ENCODE data around the gene UBL7. TPM values are rescaled to one million over a fixed set of nuclear protein-coding genes. Genes with fewer than 3 reads are reported as not detected.

The UBL7 gene
- total RNA-seq, 1 experiment from 2014 or later: 54.5 TPM

DNA sequence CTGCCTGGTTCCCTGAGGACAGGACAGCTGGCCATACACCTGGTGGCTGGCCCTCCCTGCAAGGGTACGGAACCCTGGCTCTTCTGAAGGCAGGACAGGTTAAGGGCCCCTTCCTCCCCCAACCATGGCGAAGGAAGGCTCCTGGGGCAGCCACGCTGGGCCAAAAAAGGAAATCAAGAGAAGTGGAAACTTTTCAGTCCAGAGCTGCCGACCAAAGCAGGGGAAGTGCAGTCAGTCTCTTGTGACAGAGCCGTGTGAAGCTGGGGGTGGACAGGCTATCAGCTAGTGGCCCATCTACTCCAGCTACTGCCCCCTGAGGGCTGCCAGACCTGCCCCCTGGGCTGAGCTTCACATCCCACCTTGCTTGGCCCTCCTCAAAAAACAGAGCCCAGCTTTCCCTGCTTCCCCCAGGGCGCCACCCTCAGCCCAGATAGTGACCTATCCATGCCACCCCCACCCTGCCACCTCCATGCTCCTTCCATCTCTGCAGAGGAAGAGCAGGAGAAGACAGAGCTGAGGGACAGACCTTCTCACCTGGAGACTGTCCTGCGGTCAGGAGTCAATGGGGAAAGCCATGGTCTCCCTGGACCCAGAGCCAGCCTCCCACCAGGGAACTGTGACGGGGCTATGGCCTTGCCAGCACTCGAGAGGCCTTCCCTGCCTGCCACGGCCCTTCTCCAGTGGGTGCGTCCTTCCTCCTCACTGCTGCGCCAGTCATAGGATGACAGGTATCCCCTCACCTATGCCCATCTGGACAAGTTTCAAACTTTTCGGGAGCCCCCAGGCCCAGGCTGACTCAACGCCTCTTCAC lies 31.8 kb downstream of the UBL7 start:
- Histone ChIP-seq H3K9me3 (replicated peaks) (peaks cover 6% of the 10 kb centered on the region), H3K4me1 (replicated peaks) (peaks cover 20% of the 10 kb centered on the region), H3K27ac (no peak overlapping the region), H3K4me3 (no peak overlapping the region), H3K36me3 (peaks cover 5% of the 10 kb centered on the region), H3K27me3 (replicated peaks) (no peaks in the 10 kb centered on the region; the same call in 1 of the 2 replicates)
- no peak for DNase-seq (ENCODE audit: low read depth in 1 of 2, low spot score in 2 of 2)

DNA sequence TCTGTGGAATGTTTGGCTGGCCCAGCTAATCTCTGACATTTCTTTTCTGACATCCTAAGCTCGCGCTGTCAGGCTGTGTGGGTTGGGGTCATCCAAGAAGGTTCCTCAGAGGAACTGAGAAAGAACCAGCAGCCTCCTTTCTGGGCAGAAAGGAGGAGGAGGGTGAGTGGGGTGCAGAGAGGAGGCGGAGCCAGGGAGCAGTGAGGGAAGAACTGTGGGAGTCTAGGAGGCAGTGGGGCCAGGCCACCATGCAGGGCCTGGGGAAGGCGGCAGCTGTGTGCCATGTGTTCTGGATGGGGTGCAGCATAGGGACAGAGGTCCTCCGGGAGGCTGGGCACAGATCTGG lies 32.5 kb downstream of the UBL7 start:
- no peak for DNase-seq (ENCODE audit: low read depth in 1 of 2, low spot score in 2 of 2)
- H3K36me3 ChIP-seq: peaks cover 2% of the 10 kb centered on the region
- peaks cover 21% of the 10 kb centered on the region for H3K4me1 ChIP-seq (replicated peaks)
- H3K27ac ChIP-seq: no peak overlapping the region
- no peaks in the 10 kb centered on the region; the same call in 1 of the 2 replicates for H3K27me3 ChIP-seq (replicated peaks)
- H3K9me3 ChIP-seq (replicated peaks): peaks cover 2% of the 10 kb centered on the region
- no peak overlapping the region for H3K4me3 ChIP-seq

DNA sequence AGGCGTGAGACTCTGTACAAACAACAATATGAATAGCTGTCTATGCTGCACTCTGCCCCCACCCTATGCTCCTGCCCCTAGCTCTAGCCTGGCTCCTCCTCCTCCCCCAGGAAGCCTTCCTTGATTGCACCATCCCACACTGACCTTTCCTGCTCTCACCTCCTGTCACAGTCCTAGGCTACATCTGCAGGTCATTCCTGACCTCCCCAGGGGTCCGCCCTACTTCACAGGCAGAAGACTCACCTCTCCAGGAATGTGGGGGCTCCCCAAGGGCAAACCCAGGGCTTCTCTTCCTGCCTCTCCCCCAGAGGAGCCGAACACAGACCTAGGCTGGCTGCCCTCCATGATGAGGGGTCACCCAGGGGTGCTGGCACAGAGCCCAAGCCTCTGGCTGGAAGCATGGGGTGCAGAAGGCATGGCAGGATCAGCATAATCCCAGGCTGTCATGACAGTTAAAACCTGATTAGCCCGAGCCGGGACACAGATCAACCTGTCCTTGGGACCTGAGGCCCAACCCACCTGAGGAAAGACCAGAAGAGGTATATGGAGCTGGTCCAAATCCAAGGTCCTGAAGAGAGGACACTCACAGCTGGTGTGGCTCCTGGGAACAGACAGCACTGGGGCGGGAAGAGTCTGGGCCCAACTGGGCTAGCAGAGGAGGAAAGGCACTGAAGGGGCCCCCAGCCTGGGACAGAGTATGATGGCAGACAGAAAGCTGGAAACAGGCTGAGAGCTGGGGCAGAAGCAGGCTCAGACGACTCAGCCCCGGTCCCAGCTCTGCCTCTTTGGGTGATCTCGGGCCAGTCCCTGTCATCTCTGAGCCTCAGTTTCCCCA lies 33.1 kb downstream of the UBL7 start:
- Histone ChIP-seq H3K4me3 (no peak overlapping the region), H3K36me3 (no peaks in the 10 kb centered on the region; the same call in 1 of the 2 replicates), H3K27me3 (replicated peaks) (no peaks in the 10 kb centered on the region), H3K4me1 (replicated peaks) (peaks cover 23% of the 10 kb centered on the region), H3K9me3 (replicated peaks) (no peaks in the 10 kb centered on the region), H3K27ac (no peak overlapping the region)
- no peak for DNase-seq (ENCODE audit: low read depth in 1 of 2, low spot score in 2 of 2)

DNA sequence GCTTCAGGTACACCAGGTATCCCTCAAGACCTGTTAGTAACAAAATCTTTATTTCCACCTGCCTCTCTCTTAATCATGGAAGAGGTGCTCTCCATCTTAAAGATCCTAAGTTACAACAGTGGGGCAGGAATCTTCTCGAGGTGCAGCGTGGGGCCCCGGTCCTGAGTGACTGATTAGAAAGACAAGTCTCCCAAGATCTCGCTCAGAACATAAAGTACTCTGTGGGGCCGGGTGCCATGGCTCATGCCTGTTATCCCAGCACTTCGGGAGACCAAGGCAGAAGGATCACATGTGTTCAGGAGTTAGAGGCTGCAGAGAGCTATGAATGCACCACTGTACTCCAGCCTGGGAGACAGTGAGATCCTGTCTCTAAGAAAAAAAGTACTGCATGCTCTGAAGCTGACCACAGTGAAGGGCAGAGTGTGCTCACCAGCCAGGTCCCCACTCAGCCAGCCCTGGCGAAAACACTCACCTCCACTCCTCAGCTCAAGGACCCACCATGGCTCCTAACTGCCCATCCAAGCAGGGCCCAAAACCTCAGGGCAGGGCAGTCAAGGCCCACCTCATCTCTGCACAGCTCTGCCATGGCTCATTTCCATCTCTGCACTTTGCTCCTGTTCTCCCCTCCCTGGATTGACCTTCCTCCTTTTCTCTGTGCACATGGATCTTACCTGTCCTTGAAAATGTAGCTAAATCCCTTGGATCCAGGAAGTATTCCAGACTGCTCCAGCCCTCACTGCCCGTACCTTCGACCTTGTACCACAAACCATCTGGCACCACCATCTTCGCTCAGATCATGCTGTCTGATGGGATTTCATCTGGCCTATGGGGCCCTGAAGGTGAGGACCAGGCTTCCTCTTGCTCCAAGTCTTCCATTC lies 34.3 kb downstream of the UBL7 start:
- H3K4me3 ChIP-seq: no peak overlapping the region
- peaks cover 32% of the 10 kb centered on the region for H3K4me1 ChIP-seq (replicated peaks)
- no peak overlapping the region for H3K27ac ChIP-seq
- H3K9me3 ChIP-seq (replicated peaks): no peaks in the 10 kb centered on the region
- no peaks in the 10 kb centered on the region; the same call in 1 of the 2 replicates for H3K36me3 ChIP-seq
- DNase-seq (ENCODE audit: low read depth in 1 of 2, low spot score in 2 of 2): no peak
- H3K27me3 ChIP-seq (replicated peaks): no peaks in the 10 kb centered on the region

DNA sequence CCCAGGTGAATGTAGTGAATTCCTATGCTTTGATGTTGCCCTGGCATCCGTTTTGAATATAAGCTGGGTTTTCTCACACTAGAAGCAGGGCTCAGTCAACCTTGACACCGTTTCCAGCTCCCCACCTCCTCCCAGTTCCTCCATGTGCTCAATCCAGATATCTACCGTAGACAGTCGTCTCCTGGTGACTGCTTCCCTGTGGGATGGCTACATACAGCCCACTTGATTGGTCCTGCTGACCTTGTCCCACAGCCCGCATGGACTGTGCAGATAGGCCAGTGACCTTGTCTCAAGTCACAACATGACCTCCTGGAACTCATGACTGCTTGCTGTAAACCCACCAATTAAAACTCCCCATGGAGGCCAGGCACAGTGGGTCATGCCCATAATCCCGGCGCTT lies 35.3 kb downstream of the UBL7 start:
- H3K4me1 ChIP-seq (replicated peaks): peaks cover 39% of the 10 kb centered on the region
- no peaks in the 10 kb centered on the region; the same call in 1 of the 2 replicates for H3K36me3 ChIP-seq
- DNase-seq (ENCODE audit: low read depth in 1 of 2, low spot score in 2 of 2): no peak
- H3K9me3 ChIP-seq (replicated peaks): no peaks in the 10 kb centered on the region
- no peak overlapping the region for H3K4me3 ChIP-seq
- no peaks in the 10 kb centered on the region for H3K27me3 ChIP-seq (replicated peaks)
- no peak overlapping the region for H3K27ac ChIP-seq

DNA sequence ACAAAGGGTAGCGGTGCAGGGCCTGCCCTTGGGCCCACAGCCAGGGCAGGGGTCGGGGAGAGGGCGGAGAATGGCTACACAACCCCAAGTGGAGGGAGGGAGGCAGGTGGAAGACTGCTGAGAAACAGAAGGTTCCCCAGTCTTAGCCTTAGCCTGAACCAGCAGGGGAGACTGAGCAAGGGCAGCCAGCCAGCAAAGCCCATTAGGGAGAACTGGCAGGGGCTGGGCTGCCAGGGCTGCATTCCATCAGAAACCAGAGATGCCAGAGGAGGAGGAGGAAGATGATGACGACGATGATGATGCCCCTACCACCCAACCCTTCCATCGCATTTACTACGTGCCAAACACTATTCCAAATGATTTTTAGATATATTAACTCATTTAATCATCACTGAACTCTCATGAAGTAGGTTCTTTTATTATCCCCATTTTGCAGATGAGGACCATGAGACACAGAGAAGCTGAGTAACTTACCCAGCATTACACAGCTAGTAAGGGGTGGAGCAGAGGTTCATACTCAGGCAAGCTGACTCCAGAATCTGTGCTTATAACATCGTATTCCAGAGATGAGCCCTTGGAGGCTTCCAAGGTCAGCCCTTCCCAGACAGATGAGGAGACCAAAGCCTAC lies 35.9 kb downstream of the UBL7 start:
- Histone ChIP-seq H3K9me3 (replicated peaks) (no peaks in the 10 kb centered on the region), H3K4me1 (replicated peaks) (peaks cover 43% of the 10 kb centered on the region), H3K27ac (no peak overlapping the region), H3K36me3 (no peaks in the 10 kb centered on the region; the same call in 1 of the 2 replicates), H3K27me3 (replicated peaks) (no peaks in the 10 kb centered on the region), H3K4me3 (no peak overlapping the region)
- DNase-seq (ENCODE audit: low read depth in 1 of 2, low spot score in 2 of 2): no peak

DNA sequence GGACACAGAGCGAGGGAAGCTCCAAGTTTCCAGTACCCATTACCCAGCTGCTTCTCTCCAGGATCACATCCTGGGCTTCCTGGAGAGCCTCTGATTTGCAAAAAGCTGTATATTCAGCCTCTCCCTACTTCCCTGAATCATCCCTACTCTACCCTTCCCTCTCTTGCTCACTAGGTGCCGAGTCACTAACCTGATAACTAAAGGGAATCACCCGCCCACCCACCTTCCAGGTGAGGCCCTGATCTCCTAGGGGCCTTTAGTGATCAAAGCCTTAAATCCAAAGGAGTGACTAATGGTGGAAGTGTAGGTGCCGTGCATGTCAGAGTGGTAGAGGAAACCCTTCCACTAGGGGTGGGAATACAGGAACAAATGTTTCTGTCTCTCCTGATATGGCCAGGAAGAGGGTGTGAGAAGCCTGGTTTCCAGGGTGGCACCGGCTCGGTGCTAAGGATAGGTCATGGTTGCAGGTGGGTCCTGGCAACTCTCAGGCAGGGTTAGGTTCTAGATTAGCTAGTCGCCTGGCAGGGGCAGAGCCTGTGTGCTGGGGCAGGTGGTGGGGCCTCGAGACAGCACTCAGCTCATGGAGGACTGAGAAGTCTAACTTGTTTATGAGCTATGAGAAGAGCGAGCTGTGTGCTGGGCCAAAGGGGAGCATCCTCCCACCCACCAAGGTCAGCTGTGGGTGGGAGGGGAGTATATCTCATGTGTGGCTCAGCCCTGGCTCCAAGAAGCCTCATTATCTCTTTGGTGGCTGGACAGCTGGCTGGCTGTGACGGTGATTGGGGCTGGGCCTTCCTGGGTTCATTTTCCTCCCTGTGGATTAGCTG lies 37.3 kb downstream of the UBL7 start:
- Histone ChIP-seq H3K36me3 (no peaks in the 10 kb centered on the region; the same call in 1 of the 2 replicates), H3K4me1 (replicated peaks) (peaks cover 55% of the 10 kb centered on the region), H3K4me3 (no peak overlapping the region), H3K27ac (peak overlapping the region; percentile 40), H3K9me3 (replicated peaks) (no peaks in the 10 kb centered on the region), H3K27me3 (replicated peaks) (no peaks in the 10 kb centered on the region)
- no peak for DNase-seq (ENCODE audit: low read depth in 1 of 2, low spot score in 2 of 2)

DNA sequence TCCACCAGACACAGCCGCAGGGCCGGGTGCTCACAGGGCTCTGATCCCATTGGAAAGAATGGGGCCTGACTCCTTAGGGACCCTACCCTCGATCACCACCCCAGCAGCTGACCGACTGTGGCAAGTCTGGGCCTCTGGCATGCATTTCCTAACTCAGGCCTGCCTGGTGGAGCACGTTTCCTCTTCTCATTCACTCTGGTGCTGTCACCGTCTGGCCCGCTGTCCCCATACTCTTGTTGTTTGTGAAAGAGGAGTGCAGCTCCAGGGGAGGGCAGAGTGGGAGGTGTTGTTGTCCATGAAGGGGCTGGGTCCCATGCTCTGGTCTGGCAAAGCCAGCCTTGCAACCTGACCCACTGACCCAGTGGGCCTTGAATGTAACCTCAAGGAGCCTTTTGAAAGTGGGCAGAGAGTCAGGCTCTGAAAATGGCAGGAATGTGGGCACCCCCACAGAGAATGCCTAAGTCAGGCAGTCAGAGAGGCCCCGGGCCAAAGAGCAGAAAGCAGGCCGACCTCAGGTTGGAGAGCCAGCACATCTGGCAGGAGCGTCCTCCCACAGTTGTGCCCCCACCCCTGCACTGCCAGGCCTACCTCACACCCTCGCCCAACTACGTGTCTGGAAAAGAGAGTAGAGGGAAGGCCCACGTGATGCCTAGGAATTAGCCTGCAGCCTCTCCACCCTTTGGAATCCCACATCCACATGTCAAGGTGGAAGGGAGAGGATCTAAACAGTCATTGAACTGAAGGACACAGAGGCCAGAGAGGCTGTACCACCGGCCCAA lies 38.1 kb downstream of the UBL7 start:
- no peaks in the 10 kb centered on the region for H3K27me3 ChIP-seq (replicated peaks)
- peaks cover 58% of the 10 kb centered on the region for H3K4me1 ChIP-seq (replicated peaks)
- H3K9me3 ChIP-seq (replicated peaks): no peaks in the 10 kb centered on the region
- peak; percentile 79 to 84 for DNase-seq (ENCODE audit: low read depth in 1 of 2, low spot score in 2 of 2)
- peak overlapping the region; percentile 40 for H3K27ac ChIP-seq
- H3K4me3 ChIP-seq: no peak overlapping the region
- H3K36me3 ChIP-seq: no peaks in the 10 kb centered on the region; the same call in 1 of the 2 replicates

DNA sequence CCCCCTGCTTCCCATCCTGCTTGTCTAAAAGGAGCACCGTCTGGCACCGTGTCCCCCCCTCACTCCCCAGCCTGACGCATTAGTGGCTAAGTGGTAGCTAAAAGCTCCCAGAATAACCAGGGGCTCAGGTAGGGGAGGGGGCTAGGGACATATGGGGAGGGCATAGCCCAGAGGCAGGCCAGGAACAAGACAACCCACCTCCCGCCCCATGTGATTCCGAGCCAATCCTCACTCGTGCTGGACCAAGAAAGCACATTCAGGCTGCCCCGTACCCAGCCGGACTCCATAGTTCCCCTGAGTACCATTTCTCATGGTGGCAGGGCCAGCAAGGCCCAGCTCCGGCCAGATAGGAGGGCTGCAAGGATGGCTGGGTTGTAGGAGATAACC lies 38.7 kb downstream of the UBL7 start:
- Histone ChIP-seq H3K27me3 (replicated peaks) (no peaks in the 10 kb centered on the region), H3K36me3 (no peaks in the 10 kb centered on the region; the same call in 1 of the 2 replicates), H3K4me3 (no peak overlapping the region), H3K27ac (peak overlapping the region; percentile 40), H3K9me3 (replicated peaks) (no peaks in the 10 kb centered on the region), H3K4me1 (replicated peaks) (peaks cover 63% of the 10 kb centered on the region)
- DNase-seq (ENCODE audit: low read depth in 1 of 2, low spot score in 2 of 2): no peak

DNA sequence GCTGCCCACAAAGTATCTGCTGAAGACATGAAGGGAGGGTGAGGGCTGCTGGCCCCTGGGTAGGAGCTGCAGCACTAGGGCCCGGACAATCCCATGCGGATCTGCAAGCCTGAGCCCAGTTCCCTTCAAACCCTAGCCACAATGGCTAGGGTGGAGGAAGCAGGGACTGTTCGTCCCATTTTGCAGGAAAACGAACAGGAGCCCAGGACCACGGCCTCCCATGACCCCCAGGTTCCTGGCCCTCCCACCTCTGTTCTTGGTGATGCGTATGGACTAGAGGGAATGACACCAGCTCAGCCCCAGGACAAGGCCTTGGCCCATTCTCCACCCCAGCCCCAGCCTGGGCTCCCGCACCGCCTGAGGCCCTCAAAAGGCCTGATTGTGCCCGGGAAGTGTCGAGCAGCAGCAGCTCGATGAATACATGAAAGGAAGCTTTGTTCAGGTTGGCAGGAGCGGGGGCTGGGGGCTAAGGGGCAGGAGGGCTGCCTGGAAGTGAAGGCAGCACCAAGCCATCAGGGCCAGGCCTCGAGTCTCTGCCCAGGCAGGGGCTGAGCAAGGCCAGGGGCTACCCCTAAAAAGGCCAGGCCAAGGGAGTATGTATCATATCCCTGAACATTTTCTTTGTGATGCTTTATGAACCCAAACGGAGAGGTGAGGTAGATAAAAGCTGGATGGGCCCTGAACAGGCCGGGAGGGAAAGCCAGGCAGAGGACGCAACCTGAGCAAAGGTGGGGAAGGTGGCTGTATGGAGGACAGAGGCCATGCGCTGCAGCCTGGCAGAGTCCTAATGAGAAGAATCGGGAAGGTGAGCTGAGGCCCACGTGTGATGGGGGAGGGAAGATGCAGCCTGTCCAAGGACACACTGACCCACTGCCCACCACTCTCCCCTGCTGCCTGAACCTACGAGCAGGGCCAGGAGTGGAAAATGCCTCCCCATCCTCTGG lies 39.4 kb downstream of the UBL7 start:
- no peak for DNase-seq (ENCODE audit: low read depth in 1 of 2, low spot score in 2 of 2)
- Histone ChIP-seq H3K36me3 (peaks cover 4% of the 10 kb centered on the region; the same call in 1 of the 2 replicates), H3K9me3 (replicated peaks) (no peaks in the 10 kb centered on the region), H3K27ac (no peak overlapping the region; the same call in 1 of the 2 replicates), H3K4me3 (no peak overlapping the region), H3K27me3 (replicated peaks) (no peaks in the 10 kb centered on the region), H3K4me1 (replicated peaks) (peaks cover 70% of the 10 kb centered on the region)
